ENCODE results near the gene CTTN. TPM values are rescaled to one million over a fixed set of nuclear protein-coding genes. Genes with fewer than 3 reads are reported as not detected.
A peak's percentile ranks its signal among the peaks of the same experiment; 100 is the strongest.

The CTTN gene
- total RNA-seq, 1 experiment from 2014 or later, result 448 TPM

- no peak for TF ChIP-seq CTCF (IDR thresholded peaks at IDR 0.05; ENCODE audit: unreplicated experiment)
- intact Hi-C loops (cut with micrococcal nuclease; ENCODE audit: unreplicated experiment), result no loop called here
- H3K4me3 Mint-ChIP-seq (ENCODE audit: low read depth, unreplicated experiment), result no peak overlapping the region
- H3K9me3 Mint-ChIP-seq (ENCODE audit: low read depth, unreplicated experiment), result no peaks in the 10 kb centered on the region
- CTCF ChIA-PET, result interaction anchor here (1.2 kb wide), 1 partner anchor 9 kb away, joined by 3 read pairs; no protein-coding TSS in a partner anchor
- no peaks in the 10 kb centered on the region for H3K27me3 Mint-ChIP-seq (ENCODE audit: unreplicated experiment)
- peaks cover 86% of the 10 kb centered on the region for H3K36me3 Mint-ChIP-seq (ENCODE audit: insufficient read depth, unreplicated experiment)
- H3K27ac Mint-ChIP-seq (ENCODE audit: unreplicated experiment), result no peak overlapping the region
- no peaks in the 10 kb centered on the region for H3K4me1 Mint-ChIP-seq (ENCODE audit: low read depth, unreplicated experiment)
- BruUV-seq (replicated peaks), result TSS peak; percentile 31
- DNase-seq, result no peak
Measured at GRCh38 chr11:70419307-70420007, 21.1 kb downstream of the CTTN start.

- no peak overlapping the region for H3K27ac Mint-ChIP-seq (ENCODE audit: unreplicated experiment)
- TF ChIP-seq CTCF (IDR thresholded peaks at IDR 0.05; ENCODE audit: unreplicated experiment), result no peak
- BruUV-seq (replicated peaks), result no TSS peak
- H3K4me1 Mint-ChIP-seq (ENCODE audit: low read depth, unreplicated experiment), result no peaks in the 10 kb centered on the region
- no peak overlapping the region for H3K4me3 Mint-ChIP-seq (ENCODE audit: low read depth, unreplicated experiment)
- no peak for DNase-seq
- intact Hi-C loops (cut with micrococcal nuclease; ENCODE audit: unreplicated experiment), result no loop called here
- peaks cover 86% of the 10 kb centered on the region for H3K36me3 Mint-ChIP-seq (ENCODE audit: insufficient read depth, unreplicated experiment)
- H3K27me3 Mint-ChIP-seq (ENCODE audit: unreplicated experiment), result no peaks in the 10 kb centered on the region
- CTCF ChIA-PET, result interaction anchor here (1.2 kb wide), 1 partner anchor 9 kb away, joined by 3 read pairs; no protein-coding TSS in a partner anchor
- H3K9me3 Mint-ChIP-seq (ENCODE audit: low read depth, unreplicated experiment), result no peaks in the 10 kb centered on the region
Measured at GRCh38 chr11:70420008-70420464, 21.7 kb downstream of the CTTN start.

- Mint-ChIP-seq H3K9me3 (ENCODE audit: low read depth, unreplicated experiment) (no peaks in the 10 kb centered on the region), H3K27ac (ENCODE audit: unreplicated experiment) (no peak overlapping the region), H3K4me3 (ENCODE audit: low read depth, unreplicated experiment) (no peak overlapping the region), H3K4me1 (ENCODE audit: low read depth, unreplicated experiment) (no peaks in the 10 kb centered on the region), H3K36me3 (ENCODE audit: insufficient read depth, unreplicated experiment) (peaks cover 86% of the 10 kb centered on the region), H3K27me3 (ENCODE audit: unreplicated experiment) (no peaks in the 10 kb centered on the region)
- no peak for TF ChIP-seq CTCF (IDR thresholded peaks at IDR 0.05; ENCODE audit: unreplicated experiment)
- intact Hi-C loops (cut with micrococcal nuclease; ENCODE audit: unreplicated experiment), result no loop called here
- no TSS peak for BruUV-seq (replicated peaks)
- CTCF ChIA-PET, result interaction anchor here (1.2 kb wide), 1 partner anchor 10 kb away, joined by 3 read pairs; no protein-coding TSS in a partner anchor
- no peak for DNase-seq
Measured at GRCh38 chr11:70420496-70420895, 22.2 kb downstream of the CTTN start.

GRCh38 chr11:70421123-70421522 is 22.8 kb downstream of the CTTN start:
- BruUV-seq (replicated peaks), result no TSS peak
- Mint-ChIP-seq H3K36me3 (ENCODE audit: insufficient read depth, unreplicated experiment) (peaks cover 86% of the 10 kb centered on the region), H3K9me3 (ENCODE audit: low read depth, unreplicated experiment) (no peaks in the 10 kb centered on the region), H3K27ac (ENCODE audit: unreplicated experiment) (no peak overlapping the region), H3K4me1 (ENCODE audit: low read depth, unreplicated experiment) (no peaks in the 10 kb centered on the region), H3K4me3 (ENCODE audit: low read depth, unreplicated experiment) (no peak overlapping the region), H3K27me3 (ENCODE audit: unreplicated experiment) (no peaks in the 10 kb centered on the region)
- intact Hi-C loops (cut with micrococcal nuclease; ENCODE audit: unreplicated experiment), result no loop called here
- TF ChIP-seq CTCF (IDR thresholded peaks at IDR 0.05; ENCODE audit: unreplicated experiment), result no peak
- CTCF ChIA-PET, result no interaction called here
- DNase-seq, result no peak

Data from Calu3 (cell line).